AG10803 (cell line): ENCODE data around the gene SERP2.

ENCODE experiments used
- DNase-seq: peaks from one replicate; pipeline ENCODE4 v3.0.0; 2010; ENCODE audit warnings: low read depth
- H3K4me3 ChIP-seq: 2 replicates; pipeline ENCODE4 v1.5.1; 2011; ENCODE audit warnings: mild to moderate bottlenecking, low read length, control low read depth
- CTCF ChIP-seq: conservative IDR thresholded peaks from 2 replicates; pipeline ENCODE4 v1.5.1; 2011; ENCODE audit warnings: mild to moderate bottlenecking, low read length, control low read depth, inconsistent platforms

The SERP2 gene

GRCh38 chr13:44334751-44335150 is 38.9 kb upstream of the SERP2 start:
- DNase-seq = no peak
- no peak for TF ChIP-seq CTCF
- H3K4me3 ChIP-seq = no peak overlapping the region

DNA sequence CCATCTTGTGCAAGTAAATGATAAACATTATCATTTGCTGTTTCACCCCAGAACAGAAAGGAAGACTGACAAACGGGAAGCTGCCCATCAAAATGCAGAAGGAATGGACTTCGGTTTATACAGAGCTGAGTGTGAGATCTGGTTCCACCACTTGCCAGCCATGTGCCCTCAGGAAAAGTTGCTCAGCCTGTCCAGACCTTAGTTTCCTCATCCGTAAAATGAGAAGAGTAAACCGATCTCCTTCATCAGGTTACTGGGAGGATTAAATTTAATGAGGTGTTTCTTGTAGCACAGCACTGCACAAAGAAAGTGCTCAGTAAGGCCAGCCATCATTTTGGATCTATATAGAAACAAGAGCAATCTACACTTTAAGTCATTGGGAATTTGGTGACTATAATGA is 36.7 kb upstream of the SERP2 start:
- DNase-seq = no peak
- no peak overlapping the region for H3K4me3 ChIP-seq
- no peak for TF ChIP-seq CTCF

DNA sequence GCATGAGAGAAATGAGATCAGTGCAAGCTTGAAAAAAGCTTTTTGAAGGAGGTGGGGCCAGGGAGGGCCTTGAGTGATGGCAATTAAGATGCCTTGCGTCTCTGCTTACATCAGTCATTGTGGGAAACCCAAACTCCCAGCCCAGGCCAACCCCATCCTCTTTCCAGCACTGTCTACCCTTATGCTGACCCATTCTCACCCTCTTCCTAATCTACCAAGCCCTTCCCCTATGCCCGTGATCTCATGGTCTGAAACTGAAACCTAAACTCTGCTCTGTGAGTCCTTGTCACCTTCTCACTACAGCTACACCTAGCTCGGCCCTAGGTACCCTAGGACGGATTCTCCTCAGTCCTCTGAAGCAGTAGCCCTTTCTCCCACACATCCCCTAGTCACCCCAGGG is 36.0 kb upstream of the SERP2 start:
- no peak for DNase-seq
- TF ChIP-seq CTCF = no peak
- no peak overlapping the region for H3K4me3 ChIP-seq

GRCh38 chr13:44340508-44340907 is 33.1 kb upstream of the SERP2 start:
- no peak for DNase-seq
- no peak overlapping the region for H3K4me3 ChIP-seq
- TF ChIP-seq CTCF = no peak

DNA sequence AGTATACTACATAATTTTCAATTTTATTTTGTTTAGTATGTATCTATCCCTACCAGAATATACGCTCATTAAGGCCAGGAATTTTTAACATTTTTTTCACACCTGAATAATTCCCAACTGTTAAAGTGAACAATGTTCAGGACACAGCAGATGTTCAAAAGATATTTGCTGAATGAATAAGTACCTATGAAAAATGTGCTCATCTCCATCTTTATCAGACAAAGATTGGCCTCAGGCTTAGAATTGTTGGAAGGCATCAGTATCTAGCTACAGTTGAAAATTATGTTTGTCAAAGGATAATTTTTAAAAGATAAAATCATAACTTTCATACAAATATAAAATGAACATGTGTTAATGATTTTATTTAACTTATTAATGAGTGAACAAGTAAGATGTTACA is 30.9 kb upstream of the SERP2 start:
- TF ChIP-seq CTCF = no peak
- H3K4me3 ChIP-seq = no peak overlapping the region
- no peak for DNase-seq

- DNase-seq = no peak
- no peak for TF ChIP-seq CTCF
- no peak overlapping the region for H3K4me3 ChIP-seq
Observed at GRCh38 chr13:44346534-44346933, 27.1 kb upstream of the SERP2 start.

- no peak for TF ChIP-seq CTCF
- peak; percentile 9 for DNase-seq
- H3K4me3 ChIP-seq = no peak overlapping the region
Observed at GRCh38 chr13:44347301-44347700, 26.3 kb upstream of the SERP2 start.
